Measurements from ENCODE around the gene CTXND1. TPM values are rescaled to one million over a fixed set of nuclear protein-coding genes. Genes with fewer than 3 reads are reported as not detected.
A peak's percentile ranks its signal among the peaks of the same experiment; 100 is the strongest.

CTXND1 gene
- total RNA-seq, 2 donors from 2014 or later = not detected

DNA sequence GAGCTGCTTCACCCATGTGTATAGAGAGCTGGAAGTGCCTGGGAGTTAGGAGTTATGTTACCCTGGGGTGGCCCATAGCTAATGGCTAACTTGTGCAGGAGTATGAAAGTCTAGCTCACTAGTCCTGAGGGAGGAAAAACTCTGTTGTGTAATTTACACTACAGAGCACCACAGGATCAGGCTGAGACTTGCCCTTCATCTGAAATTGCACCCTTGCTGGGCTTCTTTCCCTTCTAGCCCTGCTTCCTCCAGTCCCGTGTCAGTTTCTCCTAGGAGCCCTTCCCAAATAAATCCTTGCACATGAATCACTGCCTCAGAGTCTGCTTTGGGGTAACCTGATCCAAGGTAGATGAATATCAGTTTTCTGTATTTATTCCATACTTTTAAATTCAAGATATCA lies 40.0 kb downstream of the CTXND1 start:
- DNase-seq (ENCODE audit: low spot score) = no peak
- Mint-ChIP-seq H3K36me3 (no peaks in the 10 kb centered on the region), H3K4me3 (no peak overlapping the region), H3K4me1 (ENCODE audit: low read depth in 2 of 2) (no peaks in the 10 kb centered on the region), H3K9me3 (no peaks in the 10 kb centered on the region), H3K27me3 (peaks cover 32 to 35% of the 10 kb centered on the region in 2 donors), H3K27ac (no peak overlapping the region)
- no peak for ATAC-seq

DNA sequence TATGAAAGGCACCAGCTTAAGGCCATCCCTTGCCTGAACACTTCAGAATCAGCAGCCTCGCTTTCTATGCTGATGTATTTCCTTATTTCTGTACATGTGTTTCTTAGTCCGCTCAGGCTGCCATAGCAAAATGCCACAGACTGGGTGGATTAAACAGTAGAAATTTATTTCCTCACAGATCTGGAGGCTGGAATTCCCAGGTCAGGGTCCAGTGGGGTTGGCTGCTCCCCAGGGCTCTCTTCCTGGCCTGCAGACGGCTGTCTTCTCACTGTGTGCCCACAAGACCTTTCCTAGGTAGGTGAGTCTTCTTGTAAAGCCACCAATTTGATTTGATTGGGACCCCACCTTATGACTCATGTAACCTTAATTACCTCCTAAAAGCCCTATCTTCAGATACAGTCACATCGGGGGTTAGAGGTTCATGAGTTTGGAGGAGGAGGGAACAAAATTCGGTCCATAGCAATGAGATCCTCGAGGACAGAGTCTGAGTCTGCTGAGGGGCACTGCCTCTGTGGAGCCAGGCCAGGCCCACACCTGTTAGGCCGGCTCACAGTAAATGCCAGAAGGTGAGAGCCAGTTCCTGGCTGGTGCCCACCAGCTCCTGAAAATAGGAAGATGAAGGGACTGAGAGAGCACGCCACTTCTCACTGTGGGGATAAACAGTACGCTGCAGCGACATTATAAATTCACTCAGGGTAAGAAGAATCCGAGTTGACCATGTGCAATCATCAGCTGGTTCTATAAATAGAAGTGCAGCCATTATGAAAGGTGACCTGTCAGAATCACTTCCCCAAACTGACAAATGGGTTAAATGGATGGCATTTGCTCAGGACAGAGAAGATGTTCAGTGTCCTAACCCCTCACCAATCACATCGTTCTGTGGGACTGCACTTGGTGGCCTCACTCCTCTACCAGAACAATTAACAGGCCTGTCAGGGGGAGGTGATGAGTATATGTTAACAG lies 41.1 kb downstream of the CTXND1 start:
- peak in 1 of 2 donors; percentile 40 for ATAC-seq
- no peak overlapping the region for H3K4me3 Mint-ChIP-seq
- no peak overlapping the region for H3K27ac Mint-ChIP-seq
- no peaks in the 10 kb centered on the region for H3K9me3 Mint-ChIP-seq
- peaks cover 40 to 43% of the 10 kb centered on the region in 2 donors for H3K27me3 Mint-ChIP-seq
- H3K4me1 Mint-ChIP-seq (ENCODE audit: low read depth in 2 of 2) = no peaks in the 10 kb centered on the region
- DNase-seq (ENCODE audit: low spot score) = no peak
- no peaks in the 10 kb centered on the region for H3K36me3 Mint-ChIP-seq

GRCh38 chr15:80208758-80209734 lies 43.0 kb downstream of the CTXND1 start:
- no peak overlapping the region for H3K27ac Mint-ChIP-seq
- peaks cover 44 to 52% of the 10 kb centered on the region in 2 donors for H3K27me3 Mint-ChIP-seq
- H3K4me1 Mint-ChIP-seq (ENCODE audit: low read depth in 2 of 2) = no peaks in the 10 kb centered on the region
- no peak for ATAC-seq
- H3K4me3 Mint-ChIP-seq = no peak overlapping the region
- DNase-seq (ENCODE audit: low spot score) = no peak
- H3K36me3 Mint-ChIP-seq = no peaks in the 10 kb centered on the region
- no peaks in the 10 kb centered on the region for H3K9me3 Mint-ChIP-seq

DNA sequence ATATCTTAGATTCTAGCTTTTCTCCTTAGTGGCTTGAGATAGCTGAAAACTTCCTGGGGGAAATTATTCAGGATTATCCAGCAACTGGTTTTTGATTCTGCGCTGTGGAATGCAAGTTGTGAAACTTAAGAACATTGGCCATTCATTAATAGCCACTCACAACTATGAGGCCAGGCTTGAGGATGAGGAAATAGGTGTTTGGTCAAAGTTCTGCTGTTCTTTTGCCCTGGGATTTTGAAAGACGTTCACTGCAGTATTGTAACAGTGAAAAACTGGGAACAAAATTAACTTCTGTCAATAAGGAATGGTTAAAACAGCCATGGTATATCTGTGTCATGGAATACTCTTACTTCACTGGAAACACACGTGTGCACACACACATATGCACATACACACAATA lies 44.1 kb downstream of the CTXND1 start:
- no peak for ATAC-seq
- Mint-ChIP-seq H3K27me3 (peaks cover 37 to 42% of the 10 kb centered on the region in 2 donors), H3K4me1 (ENCODE audit: low read depth in 2 of 2) (no peaks in the 10 kb centered on the region), H3K9me3 (no peaks in the 10 kb centered on the region), H3K27ac (no peak overlapping the region), H3K4me3 (no peak overlapping the region), H3K36me3 (no peaks in the 10 kb centered on the region)
- DNase-seq (ENCODE audit: low spot score) = no peak

DNA sequence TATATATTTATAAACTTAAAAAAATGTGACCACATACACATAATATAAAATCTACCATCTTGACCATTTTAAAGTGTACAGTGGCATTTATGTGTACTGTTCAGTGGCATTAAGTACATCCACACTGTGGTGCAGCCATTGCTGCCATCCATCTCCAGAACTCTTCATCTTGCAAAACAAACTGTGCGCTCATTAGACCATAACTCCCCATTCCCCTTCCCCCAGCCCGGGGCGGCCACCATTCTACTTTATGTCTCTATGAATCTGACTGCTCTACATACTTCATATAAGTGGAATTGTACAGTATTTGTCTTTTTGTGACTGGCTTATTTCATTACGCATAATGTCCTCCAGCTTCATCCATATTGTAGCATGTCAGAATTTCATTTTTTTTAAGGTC lies 47.8 kb downstream of the CTXND1 start:
- H3K4me3 Mint-ChIP-seq = no peak overlapping the region
- no peak for DNase-seq (ENCODE audit: low spot score)
- H3K36me3 Mint-ChIP-seq = no peaks in the 10 kb centered on the region
- H3K9me3 Mint-ChIP-seq = no peaks in the 10 kb centered on the region
- H3K4me1 Mint-ChIP-seq (ENCODE audit: low read depth in 2 of 2) = no peaks in the 10 kb centered on the region
- H3K27ac Mint-ChIP-seq = no peak overlapping the region
- H3K27me3 Mint-ChIP-seq = peaks cover 32 to 38% of the 10 kb centered on the region in 2 donors
- ATAC-seq = no peak

- Mint-ChIP-seq H3K9me3 (no peaks in the 10 kb centered on the region), H3K36me3 (no peaks in the 10 kb centered on the region), H3K4me3 (no peak overlapping the region), H3K27ac (no peak overlapping the region), H3K27me3 (peaks cover 30 to 44% of the 10 kb centered on the region in 2 donors), H3K4me1 (ENCODE audit: low read depth in 2 of 2) (no peaks in the 10 kb centered on the region)
- ATAC-seq (peak; percentile 20), DNase-seq (ENCODE audit: low spot score) (no peak)
Observed at GRCh38 chr15:80203361-80203885, 48.6 kb downstream of the CTXND1 start.

DNA sequence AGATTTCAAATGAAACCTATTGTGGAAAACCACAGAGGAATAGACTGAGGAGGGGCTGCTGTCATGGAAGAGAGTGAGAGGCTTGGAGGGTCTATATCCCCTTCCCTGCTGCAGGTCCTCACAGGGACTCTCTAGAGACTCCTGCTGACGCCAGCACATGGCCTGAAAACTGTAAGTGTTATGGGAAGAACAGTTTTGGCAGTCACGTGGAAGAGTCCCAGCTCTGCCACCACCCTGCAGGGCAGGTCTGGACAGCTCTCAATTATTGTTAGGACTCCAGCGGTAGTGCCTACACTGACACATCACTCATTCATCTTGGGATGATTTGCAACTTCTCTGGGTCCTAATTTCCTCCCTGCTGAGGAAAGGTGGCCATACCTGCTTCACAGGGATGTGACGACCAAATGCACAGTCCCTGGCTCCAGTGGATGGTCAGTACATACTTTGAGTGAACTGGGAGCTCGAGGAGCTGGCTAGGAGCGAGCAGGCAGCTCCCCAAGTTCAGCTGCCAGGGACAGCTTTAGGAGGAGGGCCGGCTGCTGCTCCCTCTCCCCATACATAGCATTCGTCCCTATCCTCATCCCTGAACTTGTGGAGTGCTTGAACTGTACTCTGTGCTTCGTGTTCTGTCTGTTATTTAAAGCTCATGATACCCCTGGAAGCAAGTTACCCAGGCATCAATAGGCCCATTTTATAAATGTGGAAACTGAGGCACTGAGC lies 49.2 kb downstream of the CTXND1 start:
- DNase-seq (ENCODE audit: low spot score) (no peak), ATAC-seq (no peak)
- H3K4me1 Mint-ChIP-seq (ENCODE audit: low read depth in 2 of 2) = no peaks in the 10 kb centered on the region
- H3K36me3 Mint-ChIP-seq = no peaks in the 10 kb centered on the region
- H3K27me3 Mint-ChIP-seq = peaks cover 30 to 45% of the 10 kb centered on the region in 2 donors
- H3K27ac Mint-ChIP-seq = no peak overlapping the region
- no peak overlapping the region for H3K4me3 Mint-ChIP-seq
- H3K9me3 Mint-ChIP-seq = no peaks in the 10 kb centered on the region

GRCh38 chr15:80202016-80202315 lies 50.0 kb downstream of the CTXND1 start:
- H3K4me3 Mint-ChIP-seq = no peak overlapping the region
- ATAC-seq (peak; percentile 25 to 37), DNase-seq (ENCODE audit: low spot score) (no peak)
- H3K4me1 Mint-ChIP-seq (ENCODE audit: low read depth in 2 of 2) = no peaks in the 10 kb centered on the region
- no peaks in the 10 kb centered on the region for H3K9me3 Mint-ChIP-seq
- peaks cover 23 to 37% of the 10 kb centered on the region in 2 donors for H3K27me3 Mint-ChIP-seq
- no peak overlapping the region for H3K27ac Mint-ChIP-seq
- no peaks in the 10 kb centered on the region for H3K36me3 Mint-ChIP-seq

DNA sequence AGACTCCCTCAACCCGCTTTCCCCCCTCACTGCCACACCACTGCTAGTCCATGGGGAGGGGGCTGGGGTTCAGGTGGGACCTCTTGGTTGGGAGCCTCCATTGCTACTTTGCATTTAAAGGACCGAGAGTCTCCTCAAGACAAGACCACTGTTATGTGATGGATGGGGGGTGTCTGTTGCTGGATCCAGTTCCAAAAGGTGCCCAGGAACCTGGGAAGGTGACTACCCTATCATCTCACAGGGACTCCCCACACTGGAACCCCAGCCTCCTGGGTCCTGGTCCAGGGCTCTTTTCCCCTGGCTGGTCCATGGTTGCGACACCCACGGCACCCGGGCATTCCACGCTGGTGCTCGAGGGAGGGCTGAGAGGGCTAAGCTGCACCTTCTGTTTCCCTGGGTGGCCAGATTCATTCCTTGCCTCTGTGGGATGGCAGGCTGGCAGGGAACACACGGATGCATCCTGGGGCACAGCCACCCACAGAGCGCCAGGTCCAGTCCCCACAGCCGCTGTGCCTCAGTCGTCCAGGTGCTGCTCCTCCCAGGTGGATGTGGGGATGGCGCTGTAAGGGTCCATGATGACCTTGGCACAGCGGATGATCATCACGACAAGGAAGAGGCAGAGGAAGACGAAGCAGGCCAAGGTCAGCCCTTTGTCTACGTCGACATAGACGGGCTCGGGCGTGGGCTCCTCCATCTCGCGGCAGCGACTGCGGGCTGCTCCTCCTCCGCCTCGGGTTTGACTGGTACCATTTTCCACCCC lies 50.6 kb downstream of the CTXND1 start:
- Mint-ChIP-seq H3K27me3 (peaks cover 18 to 32% of the 10 kb centered on the region in 2 donors), H3K4me3 (no peak overlapping the region), H3K36me3 (no peaks in the 10 kb centered on the region), H3K4me1 (ENCODE audit: low read depth in 2 of 2) (no peaks in the 10 kb centered on the region), H3K9me3 (no peaks in the 10 kb centered on the region), H3K27ac (no peak overlapping the region)
- peak in 1 of 2 donors; percentile 13 for ATAC-seq
- DNase-seq (ENCODE audit: low spot score) = no peak

GRCh38 chr15:80199869-80200268 lies 52.1 kb downstream of the CTXND1 start:
- Mint-ChIP-seq H3K36me3 (no peaks in the 10 kb centered on the region), H3K27ac (no peak overlapping the region), H3K27me3 (peaks cover 8 to 17% of the 10 kb centered on the region in 2 donors), H3K9me3 (no peaks in the 10 kb centered on the region), H3K4me3 (no peak overlapping the region), H3K4me1 (ENCODE audit: low read depth in 2 of 2) (no peaks in the 10 kb centered on the region)
- DNase-seq (ENCODE audit: low spot score) (no peak), ATAC-seq (no peak)

GRCh38 chr15:80199366-80199765 lies 52.6 kb downstream of the CTXND1 start:
- H3K27ac Mint-ChIP-seq = no peak overlapping the region

GRCh38 chr15:80194914-80195313 lies 57.1 kb downstream of the CTXND1 start:
- H3K9me3 Mint-ChIP-seq = no peaks in the 10 kb centered on the region
- H3K27ac Mint-ChIP-seq = no peak overlapping the region
- no peaks in the 10 kb centered on the region for H3K4me1 Mint-ChIP-seq (ENCODE audit: low read depth in 2 of 2)
- peaks cover 3 to 10% of the 10 kb centered on the region in 2 donors for H3K27me3 Mint-ChIP-seq
- H3K36me3 Mint-ChIP-seq = no peaks in the 10 kb centered on the region
- no peak for ATAC-seq
- DNase-seq (ENCODE audit: low spot score) = no peak
- H3K4me3 Mint-ChIP-seq = no peak overlapping the region

More at GRCh38 chr15:80199366-80199765, 52.6 kb downstream of the CTXND1 start:
- DNase-seq (ENCODE audit: low spot score) = no peak
- Mint-ChIP-seq H3K36me3 (no peaks in the 10 kb centered on the region), H3K27me3 (peaks cover 8 to 17% of the 10 kb centered on the region in 2 donors), H3K9me3 (no peaks in the 10 kb centered on the region), H3K4me1 (ENCODE audit: low read depth in 2 of 2) (no peaks in the 10 kb centered on the region), H3K4me3 (no peak overlapping the region)
- no peak for ATAC-seq
